Jurkat, Clone E6-1 (cell line): Measurements from ENCODE around the gene WDFY2.
"Not testable (repeated sequence)": the region's sequence is repeated elsewhere in the genome, so short reads cannot be mapped to it uniquely, and the experiment has no call there.

Source experiments
- DNase-seq: peaks from one replicate; pipeline ENCODE4 v3.0.0-alpha.2; 2011; ENCODE audit warnings: low read depth, low spot score
- H3K4me3 ChIP-seq: 2 replicates; pipeline ENCODE4 v1.5.1; 2011; ENCODE audit warnings: mild to moderate bottlenecking, low read length, control low read depth, moderate library complexity

WDFY2 gene

GRCh38 chr13:51624695-51625345, 40.6 kb downstream of the WDFY2 start:
- no peak overlapping the region for H3K4me3 ChIP-seq
- no peak for DNase-seq

- H3K4me3 ChIP-seq = no peak overlapping the region
- DNase-seq = no peak
Measured at GRCh38 chr13:51625555-51626345, 41.5 kb downstream of the WDFY2 start.

- no peak overlapping the region for H3K4me3 ChIP-seq
- no peak for DNase-seq
Measured at GRCh38 chr13:51626749-51627148, 42.5 kb downstream of the WDFY2 start.

- no peak overlapping the region for H3K4me3 ChIP-seq
- no peak for DNase-seq
Measured at GRCh38 chr13:51628059-51628852, 44.0 kb downstream of the WDFY2 start.

- DNase-seq = no peak
- no peak overlapping the region for H3K4me3 ChIP-seq
Measured at GRCh38 chr13:51629491-51630287, 45.4 kb downstream of the WDFY2 start.

GRCh38 chr13:51630288-51630615, 46.0 kb downstream of the WDFY2 start:
- H3K4me3 ChIP-seq = no peak overlapping the region
- DNase-seq = no peak

- DNase-seq = no peak
- no peak overlapping the region for H3K4me3 ChIP-seq
Measured at GRCh38 chr13:51632591-51633362, 48.5 kb downstream of the WDFY2 start.

GRCh38 chr13:51635137-51635878, 51.0 kb downstream of the WDFY2 start:
- no peak for DNase-seq
- H3K4me3 ChIP-seq = no peak overlapping the region

- no peak for DNase-seq
- no peak overlapping the region for H3K4me3 ChIP-seq
Measured at GRCh38 chr13:51636349-51636890, 52.2 kb downstream of the WDFY2 start.

- DNase-seq = no peak
- no peak overlapping the region for H3K4me3 ChIP-seq
Measured at GRCh38 chr13:51637852-51638215, 53.6 kb downstream of the WDFY2 start.

- no peak overlapping the region for H3K4me3 ChIP-seq
Measured at GRCh38 chr13:51638216-51638871, 54.1 kb downstream of the WDFY2 start.

GRCh38 chr13:51639171-51639570, 54.9 kb downstream of the WDFY2 start:
- no peak for DNase-seq
- H3K4me3 ChIP-seq = no peak overlapping the region

More at GRCh38 chr13:51638216-51638871, 54.1 kb downstream of the WDFY2 start:
- no peak for DNase-seq

GRCh38 chr13:51640696-51641095, 56.4 kb downstream of the WDFY2 start:
- DNase-seq, H3K4me3 ChIP-seq: not testable (repeated sequence)

GRCh38 chr13:51643105-51643881, 59.0 kb downstream of the WDFY2 start:
- no peak overlapping the region for H3K4me3 ChIP-seq
- no peak for DNase-seq

- no peak overlapping the region for H3K4me3 ChIP-seq
- no peak for DNase-seq
Measured at GRCh38 chr13:51643882-51644281, 59.6 kb downstream of the WDFY2 start.

- DNase-seq = no peak
- no peak overlapping the region for H3K4me3 ChIP-seq
Measured at GRCh38 chr13:51644654-51645053, 60.4 kb downstream of the WDFY2 start.
